Measurements from ENCODE around the gene MCRIP1. TPM values are rescaled to one million over a fixed set of nuclear protein-coding genes. Genes with fewer than 3 reads are reported as not detected.

MCRIP1 gene
- total and polyA plus RNA-seq, 2 of the 13 experiments (the other 11 are each of a cell fraction or from before 2014, with no cell fraction given): 79.7 to 84.9 TPM

- TF ChIP-seq HNF1A (IDR thresholded peaks at IDR 0.05; ENCODE audit: low read depth): 0 out of 2 replicates have a peak, but pooled peaks have one; percentile 31
- TF ChIP-seq HNF1A (CRISPR knock-in tag; IDR thresholded peaks at IDR 0.05; ENCODE audit: borderline replicate concordance): peak; percentile 37; the same call in 1 of the 2 replicates
- peak; percentile 25; the same call in 1 of the 2 replicates for TF ChIP-seq FOXJ3 (CRISPR knock-in tag; IDR thresholded peaks at IDR 0.05; ENCODE audit: borderline replicate concordance)
- no peak for TF ChIP-seq ZNF30 (CRISPR knock-in tag; IDR thresholded peaks at IDR 0.05)
- TF ChIP-seq FOXA1 (IDR thresholded peaks at IDR 0.05): no peak
- no peak; the same call in 1 of the 2 replicates for TF ChIP-seq FOXA1 (CRISPR knock-in tag; IDR thresholded peaks at IDR 0.05)
- no peak for TF ChIP-seq ZNF552 (CRISPR knock-in tag; IDR thresholded peaks at IDR 0.05; ENCODE audit: borderline replicate concordance)
- TF ChIP-seq YEATS4 (CRISPR knock-in tag; IDR thresholded peaks at IDR 0.05; ENCODE audit: borderline replicate concordance): no peak
- TF ChIP-seq ZNF138 (CRISPR knock-in tag; IDR thresholded peaks at IDR 0.05; ENCODE audit: low read depth): no peak
- peak; percentile 45 for TF ChIP-seq NFAT5 (CRISPR knock-in tag; IDR thresholded peaks at IDR 0.05)
- TF ChIP-seq HMG20B (CRISPR knock-in tag; conservative IDR thresholded peaks at IDR 0.05): no peak
- TF ChIP-seq, protein P1, sequence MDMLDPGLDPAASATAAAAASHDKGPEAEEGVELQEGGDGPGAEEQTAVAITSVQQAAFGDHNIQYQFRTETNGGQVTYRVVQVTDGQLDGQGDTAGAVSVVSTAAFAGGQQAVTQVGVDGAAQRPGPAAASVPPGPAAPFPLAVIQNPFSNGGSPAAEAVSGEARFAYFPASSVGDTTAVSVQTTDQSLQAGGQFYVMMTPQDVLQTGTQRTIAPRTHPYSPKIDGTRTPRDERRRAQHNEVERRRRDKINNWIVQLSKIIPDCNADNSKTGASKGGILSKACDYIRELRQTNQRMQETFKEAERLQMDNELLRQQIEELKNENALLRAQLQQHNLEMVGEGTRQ (IDR thresholded peaks at IDR 0.05; ENCODE audit: low read depth, low read length): no peak
- TF ChIP-seq, protein P1 (CRISPR knock-in tag; IDR thresholded peaks at IDR 0.05; ENCODE audit: borderline replicate concordance): no peak
- peak in 1 of 2 experiments; percentile 38; a peak in 2 of 4 replicates for TF ChIP-seq NR2F1 (CRISPR knock-in tag; IDR thresholded peaks at IDR 0.05)
Observed at GRCh38 chr17:81867170-81867990, 34.3 kb upstream of the MCRIP1 start (continued).
